Neural progenitor cell (in vitro differentiated cells): ENCODE measurements around the gene EDNRB.

Experiments
- CTCF ChIP-seq: fragments of 200-600 bp; sonication (generic); IDR thresholded peaks from 2 replicates; pipeline ENCODE4 v1.5.1; 2017; ENCODE audit warnings: antibody characterized with exemption, mild to moderate bottlenecking
- EZH2 ChIP-seq: fragments of 200-600 bp; sonication (generic); IDR thresholded peaks from 2 replicates; pipeline ENCODE4 v1.6.1; 2017; ENCODE audit warnings: antibody characterized with exemption, mild to moderate bottlenecking, moderate library complexity
- EZH2phosphoT487 ChIP-seq: fragments of 200-600 bp; sonication (generic); IDR thresholded peaks from 2 replicates; pipeline ENCODE4 v1.6.1; 2017; ENCODE audit warnings: antibody characterized with exemption

- TF ChIP-seq CTCF (no peak), EZH2 (no peak), EZH2phosphoT487 (no peak)
Measured at GRCh38 chr13:77913003-77913402, 5.6 kb downstream of the EDNRB start.
